Spleen (tissue), 11 donors: Measurements from ENCODE around the gene TNRC18. TPM values are rescaled to one million over a fixed set of nuclear protein-coding genes. Genes with fewer than 3 reads are reported as not detected.

Experiments used
- DNase-seq: peaks from one replicate; pipeline ENCODE4 v3.0.0-alpha.2; 2020
- H3K27ac ChIP-seq, 8 donors: fragments of 200-600 bp; sonication (generic) in 7 of 8; 1 replicate in 4 of 8; 2 replicates in 4 of 8; pipeline versions ENCODE4 v1.5.0 to v1.8.0; 2016 to 2021; ENCODE audit warnings: inconsistent platforms in 4 of 8, mild to moderate bottlenecking in 4 of 8, moderate library complexity in 1 of 8
- H3K27me3 ChIP-seq, 7 donors: fragments of 200-600 bp; sonication (generic) in 6 of 7; replicated peaks in 1 of 7; 1 replicate in 4 of 7; 2 replicates in 3 of 7; pipeline versions ENCODE4 v1.5.0 to v1.8.0; 2016 to 2021; ENCODE audit warnings: inconsistent platforms in 3 of 7, mild to moderate bottlenecking in 1 of 7
- H3K36me3 ChIP-seq, 6 donors: fragments of 200-600 bp; sonication (generic) in 5 of 6; 1 replicate in 4 of 6; 2 replicates in 2 of 6; pipeline versions ENCODE4 v1.5.0 to v1.8.0; 2016 to 2021; ENCODE audit warnings: inconsistent platforms in 2 of 6
- H3K4me1 ChIP-seq, 6 donors: fragments of 200-600 bp; sonication (generic) in 5 of 6; 1 replicate in 3 of 6; 2 replicates in 3 of 6; pipeline versions ENCODE4 v1.5.0 to v1.8.0; 2016 to 2021; ENCODE audit warnings: inconsistent platforms in 3 of 6
- H3K4me3 ChIP-seq, 8 donors: fragments of 200-600 bp; sonication (generic) in 7 of 8; 1 replicate in 4 of 8; 2 replicates in 4 of 8; pipeline versions ENCODE4 v1.5.0 to v1.8.0; 2016 to 2021; ENCODE audit warnings: inconsistent platforms in 4 of 8, mild to moderate bottlenecking in 4 of 8, moderate library complexity in 2 of 8
- H3K9me3 ChIP-seq, 8 donors: fragments of 200-600 bp; sonication (generic) in 7 of 8; 1 replicate in 4 of 8; 2 replicates in 4 of 8; pipeline versions ENCODE4 v1.5.0 to v1.8.0; 2016 to 2021; ENCODE audit warnings: inconsistent platforms in 4 of 8
- CTCF ChIP-seq, 11 experiments: fragments of 200-600 bp in 7 of 11; fragments of 450-650 bp in 4 of 11; sonication (generic) in 4 of 11; IDR thresholded peaks in 8 of 11; conservative IDR thresholded peaks in 3 of 11; 1 replicate in 7 of 11; 2 replicates in 4 of 11; pipeline versions ENCODE4 v1.4.0 to v1.8.0; 2016 to 2021; ENCODE audit warnings: antibody characterized with exemption in 11 of 11, inconsistent platforms in 4 of 11, mild to moderate bottlenecking in 1 of 11
- POLR2A ChIP-seq, 3 donors: fragments of 450-650 bp; IDR thresholded peaks; one replicate each; pipeline ENCODE4 v1.5.1; 2017; ENCODE audit warnings: antibody characterized with exemption in 3 of 3, mild to moderate bottlenecking in 1 of 3
- POLR2AphosphoS5 ChIP-seq, 3 donors: sonication (generic); formaldehyde crosslinking; IDR thresholded peaks; one replicate each; pipeline ENCODE4 v1.5.1; 2017; ENCODE audit warnings: antibody characterized with exemption in 3 of 3
- WGBS, 5 donors: extraction: QIAGEN DNeasy Blood & Tissue Kit in 3 of 5; methylation state at CpG; one replicate each; pipeline versions ENCODE4 v1.1.5 to v1.1.7; 2013 to 2018; 5-methylcytosine and 5-hydroxymethylcytosine counted together
- intact Hi-C: fragments of 100-400 bp; cut with DNase I; formaldehyde crosslinking; loops from one replicate; pipeline ENCODE4 v1.15.0; 2023; ENCODE audit warnings: low total_unique reads
- polyA plus RNA-seq, 3 donors: library from polyadenylated mRNA; stranded (reverse); fragments of 200-250 nt; gene quantifications; one replicate each; pipeline ENCODE4 v1.2.1, GENCODE V29; 2013
- total RNA-seq, 7 donors: library from RNA; depleted of rRNA in 3 of 7; stranded (reverse); fragments of >200 nt in 3 of 7; fragmentation: NEBNext Ultra II Directional in 4 of 7; extraction: Animal tissue kit (Norgen Biotek cat#: 25700) in 4 of 7; gene quantifications; one replicate each; pipeline versions ENCODE4 v1.1.0 to v1.2.1, GENCODE V29; 2016 to 2021
- donor health status: healthy with polysubstance abuse.
- donor health status: DM: no; HTN: no; CAD: no; lungs with moderate emphysema.
- donor health status: DM: no; HTN: no; CAD: no.
- donor health status: Bipolar disorder and iron deficiency.
- donor health status: healthy.
- donor health status: DM: no; HTN: no; CAD: no.
- donor health status: DM: yes; HTN: yes; CAD: no.

Gene TNRC18
- total and polyA plus RNA-seq, 10 donors: 3.4 to 124 (median 71.0) TPM

- no peak overlapping the region for H3K27ac ChIP-seq
- H3K4me1 ChIP-seq: peaks cover 0 to 4% (median 2%) of the 10 kb centered on the region in 6 donors
- peaks cover 0 to 19% (median 8%) of the 10 kb centered on the region in 6 donors for H3K36me3 ChIP-seq
- intact Hi-C loops: no loop called here
- no peak overlapping the region for H3K4me3 ChIP-seq
- DNase-seq: no peak
- WGBS, 5 donors: 71 to 80% (median 74%) methylated on average over 24 to 25 of the region's 25 CpGs
- H3K9me3 ChIP-seq: no peaks in the 10 kb centered on the region
- TF ChIP-seq POLR2A (IDR thresholded peaks at IDR 0.05) (no peak), POLR2AphosphoS5 (IDR thresholded peaks at IDR 0.05) (no peak), CTCF (IDR thresholded peaks at IDR 0.05 in 8 of 11, conservative IDR thresholded peaks at IDR 0.05 in 3 of 11) (no peak)
- H3K27me3 ChIP-seq: peaks cover 0 to 17% (median 6%) of the 10 kb centered on the region in 7 donors
Measured at GRCh38 chr7:5302577-5302976, 121.1 kb downstream of the TNRC18 start.

GRCh38 chr7:5300366-5300765, 123.3 kb downstream of the TNRC18 start:
- H3K4me3 ChIP-seq: no peak overlapping the region
- no peak for DNase-seq
- H3K4me1 ChIP-seq: peaks cover 0 to 16% (median 11%) of the 10 kb centered on the region in 6 donors
- H3K27ac ChIP-seq: no peak overlapping the region
- 86 to 92% (median 87%) methylated on average over 21 to 24 of the region's 24 CpGs for WGBS, 5 donors
- no peaks in the 10 kb centered on the region for H3K36me3 ChIP-seq
- peaks cover 0 to 38% (median 15%) of the 10 kb centered on the region in 7 donors for H3K27me3 ChIP-seq
- H3K9me3 ChIP-seq: no peaks in the 10 kb centered on the region
- TF ChIP-seq POLR2A (IDR thresholded peaks at IDR 0.05) (no peak), POLR2AphosphoS5 (IDR thresholded peaks at IDR 0.05) (no peak), CTCF (IDR thresholded peaks at IDR 0.05 in 8 of 11, conservative IDR thresholded peaks at IDR 0.05 in 3 of 11) (no peak)
- intact Hi-C loops: no loop called here

- H3K27ac ChIP-seq: no peak overlapping the region
- DNase-seq: peak; percentile 83
- peak overlapping the region in 6 of 8 donors; percentile 14 to 63 (median 28) for H3K4me3 ChIP-seq
- H3K27me3 ChIP-seq: peaks cover 0 to 40% (median 15%) of the 10 kb centered on the region in 7 donors
- peaks cover 0 to 16% (median 11%) of the 10 kb centered on the region in 6 donors for H3K4me1 ChIP-seq
- intact Hi-C loops: no loop called here
- H3K36me3 ChIP-seq: no peaks in the 10 kb centered on the region
- H3K9me3 ChIP-seq: peaks cover 0 to 10% (median 5%) of the 10 kb centered on the region in 8 donors
- peak in 1 of 3 donors; percentile 16 for TF ChIP-seq POLR2AphosphoS5 (IDR thresholded peaks at IDR 0.05)
- TF ChIP-seq POLR2A (IDR thresholded peaks at IDR 0.05): no peak
- WGBS, 5 donors: 7 to 24% (median 11%) methylated on average over 14 to 47 of the region's 48 CpGs
Measured at GRCh38 chr7:5296611-5297226, 126.9 kb downstream of the TNRC18 start.

GRCh38 chr7:5296015-5296610, 127.5 kb downstream of the TNRC18 start:
- Histone ChIP-seq H3K4me3 (peak overlapping the region in 1 of 8 donors; percentile 63), H3K27me3 (peaks cover 0 to 40% (median 15%) of the 10 kb centered on the region in 7 donors), H3K27ac (no peak overlapping the region), H3K36me3 (no peaks in the 10 kb centered on the region), H3K9me3 (peaks cover 0 to 10% (median 5%) of the 10 kb centered on the region in 8 donors), H3K4me1 (peaks cover 0 to 16% (median 11%) of the 10 kb centered on the region in 6 donors)
- intact Hi-C loops: no loop called here
- TF ChIP-seq POLR2AphosphoS5 (IDR thresholded peaks at IDR 0.05) (no peak), POLR2A (IDR thresholded peaks at IDR 0.05) (no peak), CTCF (IDR thresholded peaks at IDR 0.05 in 8 of 11, conservative IDR thresholded peaks at IDR 0.05 in 3 of 11) (no peak)
- no peak for DNase-seq
- WGBS, 5 donors: 23 to 38% (median 30%) methylated on average over 18 to 29 of the region's 29 CpGs
